KMS-11 (cell line): Measurements from ENCODE around the gene CDNF.

Experiments used
- H2AFZ ChIP-seq: fragments of 200-600 bp; sonication (generic); 2 replicates; pipeline ENCODE4 v1.6.1; 2016; ENCODE audit warnings: antibody characterized with exemption, mixed run types, low read depth
- H3K27ac ChIP-seq: fragments of 200-600 bp; sonication (generic); 2 replicates; pipeline ENCODE4 v1.6.1; 2016; ENCODE audit warnings: mild to moderate bottlenecking, mixed run types
- H3K27me3 ChIP-seq: fragments of 200-600 bp; sonication (generic); 2 replicates; pipeline ENCODE4 v1.6.1; 2017; ENCODE audit warnings: mild to moderate bottlenecking, low read depth, mixed run types, moderate library complexity; ENCODE audit not compliant: insufficient read depth
- H3K36me3 ChIP-seq: fragments of 200-600 bp; sonication (generic); 2 replicates; pipeline ENCODE4 v1.6.1; 2017; ENCODE audit warnings: mild to moderate bottlenecking, mixed run types; ENCODE audit not compliant: insufficient read depth
- H3K4me1 ChIP-seq: fragments of 200-600 bp; sonication (generic); 2 replicates; pipeline ENCODE4 v1.6.1; 2016; ENCODE audit warnings: mild to moderate bottlenecking, low read depth, mixed run types; ENCODE audit not compliant: poor library complexity, severe bottlenecking
- H3K4me2 ChIP-seq: fragments of 200-600 bp; sonication (generic); 2 replicates; pipeline ENCODE4 v1.7.0; 2016; ENCODE audit warnings: mild to moderate bottlenecking, mixed run types
- H3K4me3 ChIP-seq: fragments of 200-600 bp; sonication (generic); IDR thresholded peaks from 2 replicates; pipeline ENCODE4 v1.6.1; 2017; ENCODE audit warnings: low read depth, low read length, mixed read lengths; ENCODE audit not compliant: insufficient read depth
- H3K79me2 ChIP-seq: fragments of 200-600 bp; sonication (generic); 2 replicates; pipeline ENCODE4 v1.6.1; 2016; ENCODE audit warnings: low read depth, mixed run types; ENCODE audit not compliant: insufficient read depth
- H3K9ac ChIP-seq: fragments of 200-600 bp; sonication (generic); 2 replicates; pipeline ENCODE4 v1.6.1; 2016; ENCODE audit warnings: mild to moderate bottlenecking, mixed run types
- H4K20me1 ChIP-seq: fragments of 200-600 bp; sonication (generic); 2 replicates; pipeline ENCODE4 v1.6.1; 2016; ENCODE audit warnings: mild to moderate bottlenecking, mixed run types; ENCODE audit not compliant: insufficient read depth
- TF ChIP-seq, protein P1 (sequence below): fragments of 200-600 bp; sonication (generic); conservative IDR thresholded peaks from 2 replicates; pipeline ENCODE4 v1.6.1; 2017; ENCODE audit warnings: low read depth, mild to moderate bottlenecking, antibody characterized with exemption, low read length, moderate library complexity, mixed read lengths

Gene CDNF

DNA sequence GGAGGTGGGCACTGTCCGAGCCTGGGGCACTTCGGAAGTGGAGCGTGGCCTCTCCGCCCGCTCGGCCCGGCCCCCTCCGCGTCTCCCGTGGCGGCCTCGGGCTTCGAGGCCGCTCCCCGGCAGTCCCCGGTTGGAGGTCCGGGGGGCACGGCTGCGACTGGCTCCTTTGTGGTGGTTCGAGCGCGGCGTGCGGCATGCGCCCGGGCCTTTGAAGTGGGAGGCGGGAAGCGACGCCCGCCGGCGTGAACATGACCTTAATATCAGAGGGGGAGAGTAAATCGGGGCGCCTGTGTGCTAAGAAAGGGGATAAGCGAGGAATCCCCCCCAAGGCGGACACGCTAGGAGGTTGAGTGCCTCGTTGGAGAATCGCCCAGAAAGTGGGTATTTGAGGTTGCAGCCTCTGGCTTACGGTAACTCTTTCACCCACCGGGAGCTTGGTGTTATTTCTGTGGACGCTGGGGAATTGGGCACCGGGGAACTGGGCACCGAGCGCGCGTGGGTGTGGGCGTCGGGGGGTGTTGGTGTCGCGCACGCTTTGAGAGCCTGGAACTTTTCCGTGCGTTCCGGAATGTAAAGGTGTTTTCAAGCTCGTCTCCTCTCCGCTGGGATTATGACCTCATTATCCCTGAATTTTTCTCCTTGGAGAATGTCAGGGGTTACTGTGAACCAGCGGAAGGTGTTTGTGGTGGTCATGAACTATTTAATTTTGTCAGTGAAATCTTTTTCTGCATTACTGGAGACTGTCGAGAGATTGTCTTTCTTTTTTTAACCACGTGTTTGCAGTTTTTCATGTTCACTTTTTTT lies 41.5 kb upstream of the CDNF start:
- Histone ChIP-seq H3K9ac (peak overlapping the region; percentile 89), H3K27ac (peak overlapping the region; percentile 70), H3K4me2 (peak overlapping the region; percentile 87), H3K79me2 (peaks cover 68% of the 10 kb centered on the region), H3K4me3 (peak overlapping the region; percentile 36), H2AFZ (peak overlapping the region; percentile 60), H3K27me3 (no peaks in the 10 kb centered on the region), H4K20me1 (peaks cover 5% of the 10 kb centered on the region; the same call in 1 of the 2 replicates), H3K36me3 (no peaks in the 10 kb centered on the region), H3K4me1 (peaks cover 28% of the 10 kb centered on the region)
- TF ChIP-seq, protein P1, sequence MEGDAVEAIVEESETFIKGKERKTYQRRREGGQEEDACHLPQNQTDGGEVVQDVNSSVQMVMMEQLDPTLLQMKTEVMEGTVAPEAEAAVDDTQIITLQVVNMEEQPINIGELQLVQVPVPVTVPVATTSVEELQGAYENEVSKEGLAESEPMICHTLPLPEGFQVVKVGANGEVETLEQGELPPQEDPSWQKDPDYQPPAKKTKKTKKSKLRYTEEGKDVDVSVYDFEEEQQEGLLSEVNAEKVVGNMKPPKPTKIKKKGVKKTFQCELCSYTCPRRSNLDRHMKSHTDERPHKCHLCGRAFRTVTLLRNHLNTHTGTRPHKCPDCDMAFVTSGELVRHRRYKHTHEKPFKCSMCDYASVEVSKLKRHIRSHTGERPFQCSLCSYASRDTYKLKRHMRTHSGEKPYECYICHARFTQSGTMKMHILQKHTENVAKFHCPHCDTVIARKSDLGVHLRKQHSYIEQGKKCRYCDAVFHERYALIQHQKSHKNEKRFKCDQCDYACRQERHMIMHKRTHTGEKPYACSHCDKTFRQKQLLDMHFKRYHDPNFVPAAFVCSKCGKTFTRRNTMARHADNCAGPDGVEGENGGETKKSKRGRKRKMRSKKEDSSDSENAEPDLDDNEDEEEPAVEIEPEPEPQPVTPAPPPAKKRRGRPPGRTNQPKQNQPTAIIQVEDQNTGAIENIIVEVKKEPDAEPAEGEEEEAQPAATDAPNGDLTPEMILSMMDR = no peak

DNA sequence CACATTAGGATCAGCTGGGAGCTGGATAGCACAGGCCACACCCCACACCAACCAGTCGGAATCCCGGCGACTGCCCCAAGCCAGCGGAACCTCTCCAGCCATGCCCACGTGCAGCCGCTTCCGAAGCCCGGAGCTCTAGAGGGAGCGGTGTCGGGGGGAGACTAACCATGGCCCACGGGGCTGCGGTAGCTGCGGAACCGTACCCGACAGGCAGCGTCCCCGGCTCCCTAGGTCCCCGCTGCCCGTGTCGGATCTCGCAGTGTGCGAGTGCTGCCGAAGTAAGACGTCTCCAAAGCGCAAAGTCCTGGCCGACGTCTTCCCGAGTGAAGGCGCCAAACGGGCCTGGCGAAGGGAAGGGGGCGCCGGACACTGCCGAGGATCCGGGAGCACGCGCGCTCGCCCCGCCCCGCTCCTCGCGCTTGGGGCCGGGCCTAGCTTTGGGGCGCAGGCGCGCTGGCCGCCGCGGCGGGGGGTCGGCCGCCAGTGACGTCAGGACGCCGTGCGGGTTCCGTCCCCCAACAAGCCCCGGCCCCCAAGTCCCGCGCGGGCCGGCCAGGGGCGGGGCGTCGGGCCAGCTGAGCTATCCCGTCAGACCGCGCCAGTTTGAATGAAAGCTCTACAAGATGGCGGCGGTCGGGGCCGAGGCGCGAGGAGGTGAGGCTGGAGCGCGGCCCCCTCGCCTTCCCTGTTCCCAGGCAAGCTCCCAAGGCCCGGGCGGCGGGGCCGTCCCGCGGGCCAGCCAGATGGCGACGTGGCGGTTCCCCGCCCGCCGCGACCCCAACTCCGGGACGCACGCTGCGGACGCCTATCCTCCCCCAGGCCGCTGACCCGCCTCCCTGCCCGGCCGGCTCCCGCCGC lies 40.7 kb upstream of the CDNF start, which contains the start of gene SUV39H2:
TSS of gene SUV39H2 (plus strand) at position 601 of the 858 bp plus-strand sequence. CDS start at position 624, 23 bp downstream.
- Histone ChIP-seq H3K79me2 (peaks cover 60% of the 10 kb centered on the region), H3K4me1 (peaks cover 23% of the 10 kb centered on the region), H4K20me1 (no peaks in the 10 kb centered on the region), H3K4me3 (peak within 1 kb of the TSS; percentile 36), H3K36me3 (no peaks in the 10 kb centered on the region), H2AFZ (peak within 1 kb of the TSS; percentile 83), H3K9ac (peak within 1 kb of the TSS; percentile 89), H3K27ac (peak within 1 kb of the TSS; percentile 70), H3K4me2 (peak within 1 kb of the TSS; percentile 95), H3K27me3 (no peaks in the 10 kb centered on the region)
- TF ChIP-seq, protein P1 = no peak

DNA sequence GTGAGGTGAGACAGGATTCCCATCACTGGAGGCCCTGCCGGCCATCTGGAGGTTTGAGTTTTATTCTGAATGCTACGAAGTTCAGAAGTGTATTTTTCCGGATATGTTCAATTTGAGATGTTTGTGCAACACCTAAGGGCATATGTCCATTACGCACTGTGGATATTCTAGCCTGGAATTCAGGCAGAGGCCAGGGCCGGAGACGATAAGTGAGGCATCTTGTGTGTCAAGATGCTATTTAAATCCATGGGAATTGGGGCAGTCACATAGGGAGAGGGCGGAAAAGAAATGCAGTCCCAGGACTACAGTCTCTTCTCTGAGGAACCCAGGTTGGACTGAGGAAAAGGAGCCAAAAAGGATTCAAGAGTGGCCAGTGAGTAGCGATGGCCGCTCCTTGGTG lies 38.9 kb upstream of the CDNF start:
- Histone ChIP-seq H3K36me3 (no peaks in the 10 kb centered on the region), H3K4me2 (peak overlapping the region; percentile 95; the same call in 1 of the 2 replicates), H2AFZ (no peak overlapping the region), H3K79me2 (peaks cover 42% of the 10 kb centered on the region), H3K4me1 (peaks cover 23% of the 10 kb centered on the region), H3K9ac (no peak overlapping the region), H3K27ac (no peak overlapping the region), H3K4me3 (no peak overlapping the region), H3K27me3 (no peaks in the 10 kb centered on the region), H4K20me1 (no peaks in the 10 kb centered on the region)
- TF ChIP-seq, protein P1 = no peak

DNA sequence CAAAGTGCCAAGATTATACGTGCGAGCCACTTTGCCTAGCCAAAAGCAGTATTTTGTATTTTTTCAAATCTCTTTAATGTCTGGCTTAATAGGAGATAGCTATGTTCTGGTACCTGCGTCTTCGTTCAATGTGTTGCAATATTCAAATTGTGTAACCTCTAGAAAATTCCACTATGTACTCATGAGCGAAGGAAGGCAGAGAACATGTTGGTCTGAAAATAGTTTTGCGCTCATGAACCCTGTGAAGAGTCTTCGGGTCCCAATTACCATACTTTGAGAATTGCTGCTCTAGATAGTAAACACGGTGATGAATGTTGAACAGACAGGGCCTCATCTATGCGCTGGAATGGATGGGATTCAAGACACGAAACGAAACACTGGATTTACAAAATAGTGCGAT lies 38.1 kb upstream of the CDNF start:
- peaks cover 20% of the 10 kb centered on the region for H3K4me1 ChIP-seq
- no peak overlapping the region for H3K9ac ChIP-seq
- H3K4me2 ChIP-seq = no peak overlapping the region
- H3K27me3 ChIP-seq = no peaks in the 10 kb centered on the region
- H3K4me3 ChIP-seq = no peak overlapping the region
- no peaks in the 10 kb centered on the region for H3K36me3 ChIP-seq
- TF ChIP-seq, protein P1 = no peak
- H3K79me2 ChIP-seq = peaks cover 34% of the 10 kb centered on the region
- H2AFZ ChIP-seq = no peak overlapping the region
- no peaks in the 10 kb centered on the region for H4K20me1 ChIP-seq
- H3K27ac ChIP-seq = no peak overlapping the region
